AG04450 (cell line): ENCODE data around the gene ANO1. TPM values are rescaled to one million over a fixed set of nuclear protein-coding genes. Genes with fewer than 3 reads are reported as not detected.

Source experiments
- CTCF ChIA-PET: fragments of 300-600, 350-600 bp; formaldehyde crosslinking; extraction: SDS; loops from one replicate; lab custom pipeline; 2022; ENCODE audit warnings: antibody characterized with exemption, inconsistent platforms; lab: Charles Lee
- POLR2A ChIA-PET: fragments of 350-600 bp; formaldehyde crosslinking; extraction: SDS; loops from one replicate; lab custom pipeline; 2021; ENCODE audit warnings: antibody characterized with exemption, inconsistent platforms; lab: Yijun Ruan, JAX
- DNase-seq: peaks from one replicate; pipeline ENCODE4 v3.0.0-alpha.2; 2011; ENCODE audit warnings: low read depth, low spot score
- H3K27ac ChIP-seq: one replicate; pipeline ENCODE4 v1.5.1; 2012; ENCODE audit warnings: low read depth, low read length, control low read depth
- H3K27me3 ChIP-seq: one replicate; pipeline ENCODE4 v1.6.0; 2012; ENCODE audit warnings: low read length; ENCODE audit not compliant: control insufficient read depth, insufficient read depth
- H3K4me3 ChIP-seq: 2 replicates; pipeline ENCODE4 v1.5.1; 2011; ENCODE audit warnings: mild to moderate bottlenecking, low read depth, low read length, control low read depth
- H3K9me3 ChIP-seq: 2 replicates; pipeline ENCODE4 v1.5.1; 2012; ENCODE audit warnings: low read length; ENCODE audit not compliant: control insufficient read depth, insufficient read depth
- CTCF ChIP-seq: IDR thresholded peaks from 2 replicates; pipeline ENCODE4 v1.5.1; 2011; ENCODE audit warnings: low read depth, low read length, control low read depth, inconsistent platforms
- polyA plus RNA-seq: library from polyadenylated mRNA; depleted of rRNA; stranded (reverse); fragments of >200 nt; gene quantifications from 2 replicates; pipeline ENCODE4 v1.2.3, GENCODE V29; 2011

ANO1 gene
- polyA plus RNA-seq, 1 experiment: 10.3 TPM

- H3K27me3 ChIP-seq: peaks cover 8% of the 10 kb centered on the region
- H3K9me3 ChIP-seq: no peaks in the 10 kb centered on the region
- ChIA-PET CTCF (no interaction called here), POLR2A (no interaction called here)
- DNase-seq: no peak
- H3K27ac ChIP-seq: no peak overlapping the region
- no peak overlapping the region for H3K4me3 ChIP-seq
- no peak for TF ChIP-seq CTCF
Measured at GRCh38 chr11:70105369-70105754, 27.2 kb downstream of the ANO1 start.

GRCh38 chr11:70105755-70106571 lies 27.8 kb downstream of the ANO1 start:
- no peak overlapping the region for H3K27ac ChIP-seq
- no peaks in the 10 kb centered on the region for H3K9me3 ChIP-seq
- CTCF ChIA-PET: no interaction called here
- H3K27me3 ChIP-seq: peaks cover 8% of the 10 kb centered on the region
- no peak overlapping the region for H3K4me3 ChIP-seq
- POLR2A ChIA-PET: no interaction called here
- no peak; the same call in 1 of the 2 replicates for TF ChIP-seq CTCF
- DNase-seq: no peak

DNA sequence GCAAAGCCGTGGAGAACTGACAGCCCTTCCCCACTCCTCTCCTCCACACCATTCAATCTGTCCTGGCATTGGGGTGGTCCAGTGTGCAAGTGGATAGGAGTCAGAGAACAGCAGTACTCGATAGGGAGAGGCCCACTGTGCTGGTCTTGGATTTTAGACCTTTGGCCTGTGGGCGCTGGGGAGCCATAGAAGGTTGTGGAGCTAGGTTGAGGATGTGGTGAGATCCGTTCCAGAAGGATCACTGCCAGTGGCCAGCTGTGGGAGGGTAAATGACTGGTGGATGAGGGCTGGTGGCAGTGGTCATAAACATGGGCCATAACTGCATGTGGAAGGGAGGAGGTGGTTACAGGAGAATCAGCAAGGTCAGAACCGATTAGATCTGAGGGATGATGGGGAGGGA lies 28.6 kb downstream of the ANO1 start:
- Histone ChIP-seq H3K27me3 (peaks cover 6% of the 10 kb centered on the region), H3K27ac (no peak overlapping the region), H3K9me3 (no peaks in the 10 kb centered on the region), H3K4me3 (no peak overlapping the region)
- ChIA-PET POLR2A (no interaction called here), CTCF (no interaction called here)
- no peak for DNase-seq
- TF ChIP-seq CTCF: no peak

GRCh38 chr11:70107191-70107590 lies 29.1 kb downstream of the ANO1 start:
- no peak for TF ChIP-seq CTCF
- H3K27me3 ChIP-seq: peaks cover 5% of the 10 kb centered on the region
- ChIA-PET POLR2A (no interaction called here), CTCF (no interaction called here)
- no peak for DNase-seq
- H3K9me3 ChIP-seq: no peaks in the 10 kb centered on the region
- H3K27ac ChIP-seq: no peak overlapping the region
- H3K4me3 ChIP-seq: no peak overlapping the region

- POLR2A ChIA-PET: no interaction called here
- Histone ChIP-seq H3K27ac (no peak overlapping the region), H3K27me3 (peaks cover 5% of the 10 kb centered on the region), H3K9me3 (no peaks in the 10 kb centered on the region), H3K4me3 (no peak overlapping the region)
- CTCF ChIA-PET: no interaction called here
- no peak for DNase-seq
- no peak for TF ChIP-seq CTCF
Measured at GRCh38 chr11:70107756-70108155, 29.6 kb downstream of the ANO1 start.
